GM19372 (cell line): Measurements from ENCODE around the gene FXYD3.

ENCODE experiments used
- ATAC-seq: cut with Tn5 transposase; IDR thresholded peaks from one replicate; pipeline ENCODE4 v1.9.1; 2021; ENCODE audit warnings: mild to moderate bottlenecking, low read depth, moderate library complexity; ENCODE audit not compliant: unreplicated experiment

The FXYD3 gene

DNA sequence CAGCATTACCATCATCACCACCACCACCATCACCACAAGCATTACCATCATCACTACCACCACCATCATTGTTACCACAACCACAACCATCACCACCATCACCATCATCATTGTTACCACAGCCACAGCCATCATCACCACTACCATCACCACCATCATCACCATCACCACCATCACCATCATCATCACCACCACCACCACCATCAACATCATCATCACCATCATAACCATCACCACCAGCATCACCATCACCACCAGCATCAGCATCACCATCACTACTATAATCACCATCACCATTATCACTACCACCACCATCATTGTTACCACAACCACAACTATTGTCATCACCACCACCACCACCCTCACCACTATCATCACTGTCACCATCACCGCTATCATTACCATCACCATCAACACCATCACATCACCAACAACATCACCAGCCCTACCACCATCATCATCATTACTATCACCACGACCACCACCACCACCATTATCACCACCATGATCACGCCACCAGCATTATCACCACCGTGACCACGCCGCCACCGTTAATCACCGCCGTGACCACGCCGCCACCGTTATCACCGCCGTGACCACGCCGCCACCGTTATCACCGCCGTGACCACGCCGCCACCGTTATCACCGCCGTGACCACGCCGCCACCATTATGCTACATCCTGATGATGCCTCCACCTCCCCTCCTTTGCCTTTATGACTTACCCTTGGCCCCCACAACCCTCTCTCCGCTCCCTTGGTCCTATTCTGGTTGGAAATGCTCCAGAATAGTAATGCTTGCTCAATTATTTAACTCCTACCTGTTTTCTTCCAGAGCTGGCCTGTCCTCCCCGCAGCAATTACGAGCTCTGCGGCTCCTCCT is 10.0 kb upstream of the FXYD3 start:
- no peak for ATAC-seq

DNA sequence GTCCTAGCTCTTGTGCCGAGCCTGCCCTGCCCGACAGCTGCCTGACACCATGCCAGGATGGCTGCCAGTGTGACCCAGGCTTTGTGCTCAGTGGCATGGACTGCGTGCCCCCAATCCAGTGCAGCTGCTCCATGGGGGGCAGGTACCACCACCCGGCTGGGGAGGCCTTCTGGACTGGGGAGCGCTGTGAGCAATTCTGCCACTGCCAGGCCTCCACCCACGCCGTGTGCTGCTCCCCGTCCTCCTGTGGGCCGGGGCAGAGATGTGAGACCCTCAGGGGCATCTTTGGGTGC is 9.4 kb upstream of the FXYD3 start:
- no peak for ATAC-seq

DNA sequence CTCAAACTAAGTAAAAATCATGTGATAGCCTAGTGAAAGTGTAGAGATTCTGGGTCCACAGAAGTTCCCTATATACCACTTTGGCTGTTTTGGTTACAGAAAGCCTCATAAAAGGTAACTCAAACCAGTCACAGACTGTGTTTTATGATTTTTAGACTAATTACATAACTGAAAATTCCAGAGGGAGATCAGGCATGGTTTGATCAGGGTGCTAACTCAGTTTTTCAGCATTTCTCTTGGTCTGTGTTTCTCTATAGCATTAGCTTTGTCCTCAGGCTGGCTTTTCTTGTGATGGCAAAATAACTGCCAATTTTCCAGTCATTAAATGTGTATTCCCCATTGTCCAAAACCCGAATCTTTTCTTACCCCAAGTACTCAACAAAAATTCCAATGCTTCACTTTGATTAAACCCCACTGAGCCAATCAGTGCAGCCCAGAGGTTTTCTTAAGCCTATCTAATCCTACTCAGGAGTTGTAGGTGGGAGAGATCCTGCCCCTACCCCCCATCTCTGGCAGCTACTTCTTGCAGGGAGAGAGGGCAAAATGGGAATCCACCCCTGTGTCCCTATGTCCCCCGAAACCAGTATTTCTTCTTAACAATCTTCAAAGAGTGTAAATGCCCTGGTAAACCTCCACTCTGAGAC is 8.6 kb upstream of the FXYD3 start:
- no peak for ATAC-seq

DNA sequence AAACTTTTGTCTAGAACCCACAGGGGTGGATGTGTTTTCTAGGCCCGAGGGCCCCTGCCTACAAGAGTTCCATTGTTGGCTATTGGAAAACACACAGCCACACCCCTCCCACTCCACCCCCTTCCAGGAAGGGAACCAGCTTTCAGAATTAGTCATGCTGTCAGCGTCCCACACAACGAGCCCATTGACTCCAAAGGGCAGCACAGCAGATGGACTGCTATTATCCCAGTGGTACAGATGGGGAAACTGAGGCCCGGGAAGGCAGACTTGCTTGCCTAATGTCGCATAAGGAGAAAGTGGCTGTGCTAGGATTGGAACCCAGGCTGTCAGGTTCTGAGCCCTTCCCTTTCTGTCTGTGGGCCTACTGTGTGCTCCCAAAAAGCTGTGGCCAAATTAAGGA is 8.1 kb upstream of the FXYD3 start:
- ATAC-seq = no peak

DNA sequence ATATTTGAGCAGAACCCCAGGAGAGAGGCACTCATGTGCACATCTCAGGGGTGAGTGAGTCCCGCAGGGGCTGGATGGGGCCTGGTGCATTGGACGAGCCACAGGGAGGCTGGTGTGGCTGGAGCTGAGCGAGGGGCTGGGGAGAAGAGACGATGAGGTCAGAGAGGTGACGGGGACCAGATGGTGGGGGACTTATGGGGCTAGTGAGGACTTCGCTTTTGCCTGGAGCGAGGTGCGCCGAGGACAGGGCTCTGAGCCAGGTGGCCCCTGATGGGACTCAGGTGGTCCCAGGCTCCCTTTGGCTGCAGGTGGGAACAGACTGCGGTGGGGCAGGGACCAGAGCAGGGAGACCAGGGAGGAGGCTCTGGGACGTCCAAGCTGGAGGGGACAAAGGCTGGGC is 6.9 kb upstream of the FXYD3 start:
- ATAC-seq = no peak

DNA sequence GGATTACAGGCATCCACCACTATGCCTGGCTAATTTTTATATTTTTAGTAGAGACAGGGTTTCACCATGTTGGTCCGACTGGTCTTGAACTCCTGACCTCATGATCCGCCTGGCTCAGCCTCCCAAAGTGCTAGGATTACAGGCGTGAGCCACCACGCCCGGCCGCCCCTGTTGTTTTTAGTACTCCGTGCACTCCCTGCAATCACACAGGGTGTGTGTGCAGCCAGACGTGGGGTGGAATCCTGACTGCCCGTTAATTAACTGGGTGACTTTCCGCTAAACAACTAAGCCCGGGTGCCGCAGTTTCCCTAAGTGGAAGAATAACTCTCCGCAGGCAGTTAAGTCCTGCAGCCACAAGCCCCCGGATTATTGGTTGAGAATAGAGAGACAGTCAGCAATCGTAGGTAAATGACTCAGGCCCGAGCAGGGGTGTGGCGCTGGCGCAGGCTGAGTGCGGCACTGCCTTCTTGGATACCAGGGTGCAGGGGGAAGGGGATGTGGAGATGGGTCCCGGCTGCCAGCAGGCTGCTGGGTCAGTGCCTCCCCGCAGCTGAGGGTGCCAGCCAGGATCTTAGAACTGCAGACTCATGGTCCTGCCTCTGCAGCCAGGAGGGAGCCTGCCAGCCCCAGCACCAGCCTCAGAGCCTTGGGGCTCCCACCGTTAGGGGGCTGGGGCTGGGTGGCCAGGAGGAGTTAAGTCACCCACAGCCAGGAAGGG is 6.1 kb upstream of the FXYD3 start:
- no peak for ATAC-seq

DNA sequence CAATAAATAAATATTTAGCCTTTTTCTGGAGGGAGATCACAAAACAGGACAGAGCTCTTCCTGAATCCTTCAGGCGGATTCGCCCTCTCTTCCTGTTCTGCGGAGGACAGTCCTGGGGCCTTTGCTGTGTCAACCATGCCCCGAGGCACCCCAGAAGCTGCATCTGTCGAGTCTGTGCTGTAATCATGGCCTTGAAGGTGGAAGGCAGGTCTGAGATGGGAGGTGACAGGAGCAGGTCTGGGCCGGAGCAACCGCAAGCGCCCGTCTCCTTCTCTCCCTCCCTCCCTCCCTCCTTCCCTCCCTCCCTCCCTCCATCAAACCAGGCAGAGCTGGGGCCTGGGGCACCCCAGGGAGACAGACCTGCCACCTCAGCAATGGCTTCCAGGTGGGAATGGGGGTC is 4.6 kb upstream of the FXYD3 start:
- no peak for ATAC-seq

DNA sequence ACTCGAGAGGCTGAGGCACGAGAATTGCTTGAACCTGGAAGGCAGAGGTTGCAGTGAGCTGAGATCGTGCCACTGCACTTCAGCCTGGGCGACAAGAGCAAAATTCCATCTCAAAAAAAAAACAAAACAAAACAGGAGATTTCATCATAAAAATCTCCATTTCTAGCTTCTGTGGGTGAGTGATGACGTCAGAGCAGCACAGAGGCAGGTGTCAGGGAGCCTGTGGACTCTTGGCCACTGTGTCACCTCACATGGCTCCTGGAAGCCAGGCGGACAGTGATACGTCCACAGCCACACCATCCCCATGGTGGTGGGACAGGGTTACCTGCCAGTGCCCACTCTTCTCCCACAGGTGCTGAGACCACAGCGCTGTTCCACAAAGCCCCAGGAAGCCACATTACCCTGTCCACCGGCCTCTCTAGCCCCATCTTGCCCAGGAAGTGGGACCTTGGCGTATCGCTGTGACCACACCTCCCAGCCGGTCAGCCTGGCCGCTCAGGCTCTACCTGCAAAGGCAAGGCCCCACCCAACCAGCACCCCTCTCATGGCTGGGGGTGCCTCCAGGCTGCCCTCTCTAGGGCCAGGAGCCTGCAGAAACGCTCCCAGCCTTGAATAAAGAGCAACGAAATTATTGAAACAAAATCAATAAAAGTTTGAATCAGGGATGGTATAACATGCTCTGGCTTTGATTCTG is 2.5 kb upstream of the FXYD3 start:
- ATAC-seq = no peak

DNA sequence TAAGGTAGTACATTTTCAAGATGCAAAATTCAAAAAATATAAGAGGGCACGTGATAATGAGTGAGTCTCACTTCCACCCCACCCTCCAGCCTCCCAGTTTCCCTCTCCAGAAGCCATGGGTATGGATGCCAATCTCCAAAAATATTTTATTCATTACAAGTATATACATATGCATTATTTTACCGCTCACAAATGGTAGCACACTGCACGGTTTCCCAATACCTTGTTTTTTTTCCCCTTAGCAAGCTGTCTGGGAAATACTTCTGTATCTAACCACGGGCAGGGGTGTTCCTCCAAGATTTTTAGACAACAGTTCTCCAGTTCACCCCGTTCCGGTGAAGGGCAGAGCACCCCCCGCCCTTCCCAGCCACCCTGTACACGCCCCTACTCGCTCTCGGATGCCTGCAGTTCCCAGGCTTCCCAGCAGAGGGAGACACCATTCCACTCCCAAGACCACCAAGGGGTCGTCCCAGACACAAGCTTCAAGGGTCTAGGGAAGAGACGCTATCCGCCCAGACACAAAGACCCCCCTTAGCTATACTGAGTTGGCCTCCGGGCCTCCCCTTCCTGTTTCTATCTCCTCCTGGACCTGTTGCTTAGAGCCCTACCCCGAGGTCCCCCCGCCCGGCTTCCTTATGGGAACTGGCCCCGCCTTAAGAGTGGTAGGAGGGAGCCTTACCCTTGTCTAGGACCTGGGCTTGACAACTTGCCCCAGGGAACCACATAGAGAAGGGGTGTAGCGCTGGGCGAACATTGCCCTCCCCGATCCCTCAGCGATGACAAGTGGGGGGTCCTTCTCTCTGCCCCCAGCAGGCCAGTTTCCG is 1.1 kb upstream of the FXYD3 start:
- ATAC-seq = no peak

DNA sequence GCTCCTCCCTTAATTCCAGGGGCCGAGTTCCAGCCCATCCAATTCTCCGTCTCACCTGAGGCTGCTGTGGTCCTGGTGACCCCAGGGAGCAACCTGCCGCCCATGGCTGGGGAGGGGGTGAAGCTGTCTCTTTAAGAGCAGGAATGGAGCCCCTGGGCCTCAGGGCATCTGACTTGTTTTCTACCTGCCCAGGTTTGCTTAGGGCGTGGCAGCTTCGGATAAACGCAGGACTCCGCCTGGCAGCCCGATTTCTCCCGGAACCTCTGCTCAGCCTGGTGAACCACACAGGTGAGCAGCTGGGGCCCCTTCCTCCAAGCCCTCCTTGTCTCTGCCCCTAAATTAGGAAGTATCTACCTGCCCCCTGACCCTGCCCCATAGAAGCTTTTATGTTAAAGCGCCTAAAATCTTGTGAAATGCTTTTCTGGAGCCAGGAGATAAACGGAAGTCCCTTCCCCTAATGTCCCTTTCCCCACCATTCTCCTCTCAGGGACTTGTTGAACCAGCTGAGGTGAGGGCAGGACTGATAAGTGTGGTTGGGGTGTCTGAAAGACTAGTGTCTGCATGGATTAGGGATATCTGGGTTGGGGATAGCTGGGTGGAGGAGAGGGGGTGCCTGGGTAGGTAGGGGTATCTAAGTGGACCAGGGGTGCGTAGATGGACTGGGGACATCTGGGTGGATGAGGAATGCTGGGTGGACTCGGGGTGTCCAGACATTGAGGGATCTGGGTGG is 614 bp downstream of the FXYD3 start:
- ATAC-seq = no peak

DNA sequence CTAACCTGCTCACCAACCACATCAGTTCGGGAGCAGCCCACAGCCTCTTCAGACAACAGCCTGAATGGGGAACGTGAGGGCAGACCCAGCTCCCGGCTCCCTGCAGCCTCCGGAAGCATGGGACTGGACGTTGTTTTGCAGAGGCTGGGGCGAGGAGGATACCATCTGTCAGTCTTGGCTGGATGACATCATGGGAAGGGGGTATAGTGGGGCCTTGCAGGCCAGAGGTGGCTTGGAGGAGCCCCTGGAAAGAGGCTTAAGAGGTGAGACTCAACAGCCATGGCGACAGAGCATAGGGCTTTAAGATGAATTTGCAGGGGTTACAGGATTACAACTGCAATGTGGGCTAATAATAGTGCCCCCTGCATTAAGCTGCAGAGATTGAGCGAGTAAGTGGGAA is 1.5 kb downstream of the FXYD3 start:
- ATAC-seq = no peak

DNA sequence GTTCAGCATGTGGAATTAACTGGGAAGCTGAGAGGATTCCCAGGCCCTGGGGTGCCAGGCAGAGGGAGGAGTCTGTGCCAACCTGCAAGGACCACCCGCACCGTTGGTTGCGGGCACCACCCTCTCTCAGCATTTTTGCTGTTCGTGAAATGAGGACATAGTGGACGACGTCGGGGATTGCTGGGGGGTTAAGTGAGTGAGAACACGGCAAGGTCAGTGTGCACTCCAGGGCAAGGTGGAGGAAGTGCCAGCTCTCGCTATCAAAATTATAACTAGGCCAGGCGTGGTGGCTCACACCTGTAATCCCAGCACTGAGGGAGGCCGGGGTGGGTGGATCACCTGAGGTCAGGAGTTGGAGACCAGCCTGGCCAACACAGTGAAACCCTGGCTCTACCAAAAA is 2.2 kb downstream of the FXYD3 start:
- ATAC-seq = no peak

DNA sequence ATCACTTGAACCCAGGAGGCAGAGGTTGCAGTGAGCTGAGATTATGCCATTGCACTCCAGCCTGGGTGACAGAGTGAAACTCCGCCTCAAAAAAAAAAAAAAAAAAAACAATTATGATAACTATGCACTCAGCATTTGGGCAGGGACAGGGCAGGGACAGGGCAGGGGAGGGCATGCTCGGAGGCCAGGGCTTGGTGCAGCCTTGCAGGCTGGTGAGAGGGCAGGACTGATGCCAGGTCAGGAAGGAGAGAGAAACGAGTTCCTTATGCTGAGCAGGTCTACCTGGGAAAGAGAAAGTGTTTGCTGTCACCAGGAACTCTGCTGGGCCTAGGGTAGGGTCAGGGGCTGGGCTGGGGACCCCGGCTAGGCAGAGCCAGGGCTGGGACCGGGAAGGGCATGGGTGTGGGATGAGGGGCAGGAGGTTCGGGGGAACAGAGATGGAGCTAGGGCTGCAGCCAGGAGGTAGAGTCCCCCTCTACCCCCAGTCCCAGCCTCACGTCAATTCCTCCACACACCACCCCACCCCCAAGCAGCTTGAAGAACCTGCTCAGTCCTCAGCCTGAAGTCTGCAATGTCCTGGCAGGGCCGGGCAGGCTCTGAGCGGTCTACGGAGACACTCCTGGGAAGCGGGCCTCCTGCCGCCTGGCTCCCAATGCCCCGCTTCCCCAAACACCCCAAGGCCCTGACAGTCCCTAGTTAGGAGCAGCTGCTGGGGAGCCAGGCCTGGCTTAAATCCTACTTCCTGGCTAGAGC is 2.8 kb downstream of the FXYD3 start:
- no peak for ATAC-seq

DNA sequence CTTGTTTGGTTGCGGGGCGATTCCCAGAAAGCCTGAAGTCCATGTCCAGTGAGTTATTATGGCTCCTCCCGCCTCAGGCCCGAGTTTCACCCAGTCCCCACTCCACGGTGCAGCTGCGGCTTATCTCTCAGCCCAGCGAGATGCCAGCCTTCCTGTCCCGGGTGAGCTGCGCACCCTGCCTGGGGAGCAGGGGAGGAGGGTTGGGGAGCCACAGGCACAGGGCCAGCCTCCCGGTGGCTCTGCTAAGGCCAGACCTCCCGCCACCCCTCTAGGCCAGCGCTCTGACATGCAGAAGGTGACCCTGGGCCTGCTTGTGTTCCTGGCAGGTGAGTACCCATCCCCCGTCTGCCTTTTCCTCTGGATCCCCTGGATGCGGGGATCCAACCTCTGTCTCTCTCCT is 3.5 kb downstream of the FXYD3 start:
- ATAC-seq = no peak

DNA sequence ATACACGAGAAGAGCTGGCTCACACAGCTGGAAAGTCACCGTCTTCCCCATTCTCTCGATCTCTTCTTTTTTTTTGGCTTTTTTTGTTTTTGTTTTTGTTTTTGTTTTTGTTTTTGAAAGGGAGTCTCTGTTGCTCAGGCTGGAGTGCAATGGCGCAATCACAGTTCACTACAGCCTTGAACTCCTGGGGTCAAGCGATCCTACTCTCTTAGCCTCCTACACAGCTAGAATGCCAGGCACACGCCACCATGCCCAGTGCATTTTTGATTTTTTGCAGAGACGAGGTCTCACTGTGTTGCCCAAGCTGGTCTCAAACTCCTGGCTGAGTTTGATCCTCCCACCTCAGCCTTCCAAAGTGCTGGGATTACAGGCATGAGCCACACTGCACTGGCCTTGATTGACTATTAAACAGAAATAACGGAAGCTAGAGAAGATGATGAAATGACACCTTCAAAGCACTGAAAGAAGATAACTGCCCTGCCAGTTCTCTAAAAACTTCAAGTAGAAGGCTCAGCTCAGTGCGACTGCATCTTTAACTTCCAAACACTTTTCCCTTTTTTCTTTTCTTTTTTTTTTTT is 4.0 kb downstream of the FXYD3 start:
- ATAC-seq = no peak

DNA sequence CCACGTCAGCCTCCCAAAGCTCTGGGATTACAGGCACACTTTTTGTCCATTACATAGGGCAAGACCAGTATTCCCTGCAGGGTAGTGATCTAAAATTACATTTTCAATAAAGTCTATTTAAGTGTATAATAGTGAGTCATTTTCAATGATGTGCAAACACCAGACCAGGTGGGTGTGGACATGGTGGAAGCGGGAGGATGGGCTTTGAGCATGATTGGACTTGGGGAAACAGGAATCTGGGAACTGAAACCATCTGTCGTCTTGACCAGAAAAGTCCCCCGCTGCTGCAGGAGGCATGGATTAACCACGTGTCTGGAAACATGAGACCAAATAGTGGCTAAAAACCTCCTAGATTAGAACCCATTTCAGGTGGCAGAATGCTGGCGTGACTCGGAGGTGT is 4.9 kb downstream of the FXYD3 start:
- no peak for ATAC-seq

DNA sequence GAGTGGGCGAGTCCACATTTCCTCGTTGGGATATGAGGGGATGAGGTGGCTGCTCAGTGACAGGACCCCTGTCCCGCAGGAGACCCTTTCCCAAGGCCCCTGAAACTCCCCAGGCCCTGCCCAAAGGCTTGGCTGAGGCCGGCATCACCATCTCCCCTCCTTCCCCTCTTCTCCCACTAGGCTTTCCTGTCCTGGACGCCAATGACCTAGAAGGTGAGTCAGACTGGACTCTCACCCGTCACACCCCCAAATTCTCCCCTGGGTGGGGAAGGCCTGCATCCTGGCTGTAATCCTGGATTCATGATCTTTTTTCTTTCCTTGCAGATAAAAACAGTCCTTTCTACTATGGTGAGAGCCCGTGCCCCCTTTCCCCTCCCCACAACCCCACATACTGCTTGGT is 5.3 kb downstream of the FXYD3 start:
- no peak for ATAC-seq

DNA sequence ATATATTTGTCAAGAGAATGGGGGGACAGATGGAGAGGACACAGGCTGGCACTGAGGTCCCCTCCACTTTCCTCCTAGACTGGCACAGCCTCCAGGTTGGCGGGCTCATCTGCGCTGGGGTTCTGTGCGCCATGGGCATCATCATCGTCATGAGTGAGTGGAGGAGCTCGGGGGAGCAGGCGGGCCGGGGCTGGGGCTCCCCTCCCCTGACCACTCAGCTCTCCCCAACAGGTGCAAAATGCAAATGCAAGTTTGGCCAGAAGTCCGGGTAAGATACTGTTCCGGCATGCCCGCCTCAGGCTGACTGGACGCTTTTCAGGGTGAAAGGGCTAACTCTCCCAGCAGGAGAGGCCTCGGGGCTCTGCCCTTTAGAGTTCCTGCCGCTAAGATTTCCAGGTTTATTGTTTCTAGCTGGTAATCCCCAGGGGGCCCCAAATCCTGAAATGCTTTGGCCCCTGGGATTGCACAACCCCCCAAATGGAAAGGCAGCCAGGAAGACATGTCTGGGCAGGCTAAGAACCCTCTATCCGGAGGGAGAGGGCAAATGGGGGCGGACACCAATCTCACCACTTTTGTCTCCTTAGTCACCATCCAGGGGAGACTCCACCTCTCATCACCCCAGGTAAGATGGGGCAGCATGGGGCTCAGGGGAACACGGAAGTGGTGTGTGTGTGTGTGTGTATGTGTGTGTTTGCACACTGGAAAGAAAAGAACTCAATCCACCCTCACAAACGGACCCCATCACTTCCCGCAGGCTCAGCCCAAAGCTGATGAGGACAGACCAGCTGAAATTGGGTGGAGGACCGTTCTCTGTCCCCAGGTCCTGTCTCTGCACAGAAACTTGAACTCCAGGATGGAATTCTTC is 7.3 kb downstream of the FXYD3 start:
- ATAC-seq = no peak
